ENCODE data around the gene GADD45G. TPM values are rescaled to one million over a fixed set of nuclear protein-coding genes. Genes with fewer than 3 reads are reported as not detected.

Gene GADD45G
- total and polyA plus RNA-seq, 5 experiments from 2014 or later, result 0.21 to 3.7 (median 0.87) TPM; not detected in 1

- POLR2A ChIA-PET, result no interaction called here
- peaks cover 0 to 2% (median 0%) of the 10 kb centered on the region in 5 donors for H3K27me3 Mint-ChIP-seq
- H3K27ac Mint-ChIP-seq, result no peak overlapping the region
- ATAC-seq (no peak), DNase-seq (no peak)
- H3K4me1 Mint-ChIP-seq, result no peaks in the 10 kb centered on the region
- H3K9me3 Mint-ChIP-seq, result peaks cover 0 to 3% (median 0%) of the 10 kb centered on the region in 9 donors
- H3K4me3 Mint-ChIP-seq, result no peak overlapping the region
- H3K36me3 Mint-ChIP-seq, result no peaks in the 10 kb centered on the region
Observed at GRCh38 chr9:89640801-89641200, 36.0 kb downstream of the GADD45G start.

- POLR2A ChIA-PET, result interaction anchor here (0.6 kb wide), 1 partner anchor 172 kb away, joined by 3 read pairs; no protein-coding TSS in a partner anchor
- Mint-ChIP-seq H3K36me3 (no peaks in the 10 kb centered on the region), H3K27ac (peak overlapping the region in 1 of 10 donors; percentile 65), H3K9me3 (peaks cover 0 to 3% (median 0%) of the 10 kb centered on the region in 9 donors), H3K4me1 (peaks cover 0 to 2% (median 0%) of the 10 kb centered on the region in 4 donors), H3K27me3 (peaks cover 0 to 2% (median 0%) of the 10 kb centered on the region in 5 donors), H3K4me3 (no peak overlapping the region)
- ATAC-seq (no peak), DNase-seq (no peak)
Observed at GRCh38 chr9:89641980-89642379, 37.2 kb downstream of the GADD45G start.

GRCh38 chr9:89642789-89643188, 38.0 kb downstream of the GADD45G start:
- Mint-ChIP-seq H3K27me3 (peaks cover 0 to 2% (median 0%) of the 10 kb centered on the region in 5 donors), H3K9me3 (peaks cover 0 to 3% (median 0%) of the 10 kb centered on the region in 9 donors), H3K4me1 (peaks cover 0 to 2% (median 0%) of the 10 kb centered on the region in 4 donors), H3K4me3 (no peak overlapping the region), H3K27ac (no peak overlapping the region), H3K36me3 (no peaks in the 10 kb centered on the region)
- DNase-seq (no peak), ATAC-seq (no peak)
- POLR2A ChIA-PET, result interaction anchor here (0.6 kb wide), 1 partner anchor 171 kb away, joined by 3 read pairs; no protein-coding TSS in a partner anchor

GRCh38 chr9:89646189-89646939, 41.6 kb downstream of the GADD45G start:
- POLR2A ChIA-PET, result no interaction called here

GRCh38 chr9:89647366-89648128, 42.7 kb downstream of the GADD45G start:
- ATAC-seq (no peak), DNase-seq (no peak)
- no peaks in the 10 kb centered on the region for H3K36me3 Mint-ChIP-seq
- H3K27me3 Mint-ChIP-seq, result peaks cover 0 to 2% (median 0%) of the 10 kb centered on the region in 5 donors
- H3K4me3 Mint-ChIP-seq, result no peak overlapping the region
- POLR2A ChIA-PET, result no interaction called here
- H3K27ac Mint-ChIP-seq, result no peak overlapping the region
- H3K9me3 Mint-ChIP-seq, result peaks cover 0 to 3% (median 0%) of the 10 kb centered on the region in 9 donors
- H3K4me1 Mint-ChIP-seq, result peaks cover 0 to 2% (median 0%) of the 10 kb centered on the region in 4 donors

More at GRCh38 chr9:89646189-89646939, 41.6 kb downstream of the GADD45G start:
- DNase-seq, result no peak
- Mint-ChIP-seq H3K4me3 (no peak overlapping the region), H3K27ac (no peak overlapping the region), H3K36me3 (no peaks in the 10 kb centered on the region), H3K4me1 (peaks cover 0 to 2% (median 0%) of the 10 kb centered on the region in 4 donors), H3K9me3 (peaks cover 0 to 3% (median 0%) of the 10 kb centered on the region in 9 donors), H3K27me3 (peaks cover 0 to 2% (median 0%) of the 10 kb centered on the region in 5 donors)
- ATAC-seq, result no peak

- no peaks in the 10 kb centered on the region for H3K36me3 Mint-ChIP-seq
- ATAC-seq (no peak), DNase-seq (no peak)
- POLR2A ChIA-PET, result no interaction called here
- H3K27me3 Mint-ChIP-seq, result peaks cover 0 to 2% (median 0%) of the 10 kb centered on the region in 5 donors
- no peak overlapping the region for H3K4me3 Mint-ChIP-seq
- H3K9me3 Mint-ChIP-seq, result peaks cover 0 to 3% (median 0%) of the 10 kb centered on the region in 9 donors
- peaks cover 0 to 2% (median 0%) of the 10 kb centered on the region in 4 donors for H3K4me1 Mint-ChIP-seq
- peak overlapping the region in 1 of 10 donors; percentile 36 for H3K27ac Mint-ChIP-seq
Observed at GRCh38 chr9:89648247-89649000, 43.6 kb downstream of the GADD45G start.

- no peak overlapping the region for H3K4me3 Mint-ChIP-seq
- DNase-seq (no peak), ATAC-seq (no peak)
- no peaks in the 10 kb centered on the region for H3K36me3 Mint-ChIP-seq
- H3K27me3 Mint-ChIP-seq, result no peaks in the 10 kb centered on the region
- H3K27ac Mint-ChIP-seq, result no peak overlapping the region
- H3K9me3 Mint-ChIP-seq, result peaks cover 0 to 3% (median 0%) of the 10 kb centered on the region in 9 donors
- POLR2A ChIA-PET, result no interaction called here
- peaks cover 0 to 2% (median 0%) of the 10 kb centered on the region in 4 donors for H3K4me1 Mint-ChIP-seq
Observed at GRCh38 chr9:89649039-89649691, 44.4 kb downstream of the GADD45G start.

- H3K4me1 Mint-ChIP-seq, result peaks cover 11 to 17% (median 15%) of the 10 kb centered on the region in 4 donors
- no peak overlapping the region for H3K4me3 Mint-ChIP-seq
- POLR2A ChIA-PET, result interaction anchor here (0.7 kb wide), 1 partner anchor 15 kb away, joined by 7 read pairs; no protein-coding TSS in a partner anchor
- peaks cover 0 to 3% (median 0%) of the 10 kb centered on the region in 9 donors for H3K9me3 Mint-ChIP-seq
- no peaks in the 10 kb centered on the region for H3K36me3 Mint-ChIP-seq
- DNase-seq (no peak), ATAC-seq (no peak)
- H3K27ac Mint-ChIP-seq, result peak overlapping the region in 2 of 10 donors; percentile 66 to 71
- H3K27me3 Mint-ChIP-seq, result peaks cover 0 to 23% (median 5%) of the 10 kb centered on the region in 5 donors
Observed at GRCh38 chr9:89654025-89654662, 49.3 kb downstream of the GADD45G start.

- ATAC-seq (no peak), DNase-seq (no peak)
- Mint-ChIP-seq H3K4me1 (peaks cover 11 to 17% (median 15%) of the 10 kb centered on the region in 4 donors), H3K27me3 (peaks cover 2 to 23% (median 12%) of the 10 kb centered on the region in 5 donors), H3K36me3 (no peaks in the 10 kb centered on the region), H3K4me3 (no peak overlapping the region), H3K27ac (peak overlapping the region in 3 of 10 donors; percentile 43 to 71 (median 67)), H3K9me3 (peaks cover 0 to 3% (median 0%) of the 10 kb centered on the region in 9 donors)
- POLR2A ChIA-PET, result no interaction called here
Observed at GRCh38 chr9:89655056-89655989, 50.5 kb downstream of the GADD45G start.

Data from naive thymus-derived CD8-positive, alpha-beta T cell (primary cell).